Measurements from ENCODE around the gene CAMTA1.

The CAMTA1 gene

DNA sequence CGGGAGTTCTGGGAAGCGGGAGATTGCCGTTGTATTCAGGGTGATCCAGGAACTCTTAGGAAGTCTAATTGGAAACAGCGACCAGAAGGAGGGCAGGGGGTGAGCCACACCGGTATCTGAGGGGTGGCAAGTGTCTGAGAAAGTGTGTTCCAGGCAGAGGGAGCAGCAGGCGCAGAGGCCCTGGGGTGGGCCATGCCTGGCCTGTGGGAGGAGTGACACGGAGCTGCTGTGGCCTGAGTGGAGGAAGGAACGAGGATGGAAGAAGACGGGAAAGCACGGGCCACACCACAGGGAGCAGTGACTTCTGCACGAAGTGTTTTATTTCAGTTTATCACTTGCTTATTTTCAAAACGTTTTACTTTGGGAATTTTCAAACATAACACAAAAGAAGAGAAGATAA, 1010.2 kb downstream of the CAMTA1 start:
- no peak overlapping the region for H3K4me3 ChIP-seq (ENCODE audit: control insufficient read depth, low read depth, low read length)
- DNase-seq (ENCODE audit: low read depth), result no peak

DNA sequence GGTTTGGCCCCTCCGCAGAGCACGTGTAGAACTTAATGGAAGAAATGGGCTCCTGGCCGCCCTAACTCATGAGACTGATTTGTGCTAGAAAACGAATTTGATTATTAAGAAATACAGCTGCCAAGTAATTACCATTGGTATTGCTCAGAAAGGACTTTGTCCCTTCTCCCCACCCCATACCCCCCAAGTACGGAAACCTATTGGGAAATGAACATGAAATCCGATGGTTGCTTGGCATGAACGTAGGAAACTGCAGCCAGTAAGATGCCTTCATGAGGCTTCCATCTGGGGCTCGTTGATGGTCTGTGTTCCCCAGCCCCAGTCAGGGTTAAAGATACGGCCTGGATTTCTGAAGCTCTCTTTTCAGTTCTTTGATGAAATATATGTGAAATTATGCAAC, 1020.2 kb downstream of the CAMTA1 start:
- TF ChIP-seq, protein P1, sequence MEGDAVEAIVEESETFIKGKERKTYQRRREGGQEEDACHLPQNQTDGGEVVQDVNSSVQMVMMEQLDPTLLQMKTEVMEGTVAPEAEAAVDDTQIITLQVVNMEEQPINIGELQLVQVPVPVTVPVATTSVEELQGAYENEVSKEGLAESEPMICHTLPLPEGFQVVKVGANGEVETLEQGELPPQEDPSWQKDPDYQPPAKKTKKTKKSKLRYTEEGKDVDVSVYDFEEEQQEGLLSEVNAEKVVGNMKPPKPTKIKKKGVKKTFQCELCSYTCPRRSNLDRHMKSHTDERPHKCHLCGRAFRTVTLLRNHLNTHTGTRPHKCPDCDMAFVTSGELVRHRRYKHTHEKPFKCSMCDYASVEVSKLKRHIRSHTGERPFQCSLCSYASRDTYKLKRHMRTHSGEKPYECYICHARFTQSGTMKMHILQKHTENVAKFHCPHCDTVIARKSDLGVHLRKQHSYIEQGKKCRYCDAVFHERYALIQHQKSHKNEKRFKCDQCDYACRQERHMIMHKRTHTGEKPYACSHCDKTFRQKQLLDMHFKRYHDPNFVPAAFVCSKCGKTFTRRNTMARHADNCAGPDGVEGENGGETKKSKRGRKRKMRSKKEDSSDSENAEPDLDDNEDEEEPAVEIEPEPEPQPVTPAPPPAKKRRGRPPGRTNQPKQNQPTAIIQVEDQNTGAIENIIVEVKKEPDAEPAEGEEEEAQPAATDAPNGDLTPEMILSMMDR (conservative IDR thresholded peaks at IDR 0.05; ENCODE audit: control insufficient read depth, insufficient read depth, low read depth, low read length), result no peak
- no peak overlapping the region for H3K4me3 ChIP-seq (ENCODE audit: control insufficient read depth, low read depth, low read length)
- DNase-seq (ENCODE audit: low read depth), result no peak

More for the DNA sequence above, 1010.2 kb downstream of the CAMTA1 start:
- TF ChIP-seq, protein P1 (conservative IDR thresholded peaks at IDR 0.05; ENCODE audit: control insufficient read depth, insufficient read depth, low read depth, low read length), result no peak

DNA sequence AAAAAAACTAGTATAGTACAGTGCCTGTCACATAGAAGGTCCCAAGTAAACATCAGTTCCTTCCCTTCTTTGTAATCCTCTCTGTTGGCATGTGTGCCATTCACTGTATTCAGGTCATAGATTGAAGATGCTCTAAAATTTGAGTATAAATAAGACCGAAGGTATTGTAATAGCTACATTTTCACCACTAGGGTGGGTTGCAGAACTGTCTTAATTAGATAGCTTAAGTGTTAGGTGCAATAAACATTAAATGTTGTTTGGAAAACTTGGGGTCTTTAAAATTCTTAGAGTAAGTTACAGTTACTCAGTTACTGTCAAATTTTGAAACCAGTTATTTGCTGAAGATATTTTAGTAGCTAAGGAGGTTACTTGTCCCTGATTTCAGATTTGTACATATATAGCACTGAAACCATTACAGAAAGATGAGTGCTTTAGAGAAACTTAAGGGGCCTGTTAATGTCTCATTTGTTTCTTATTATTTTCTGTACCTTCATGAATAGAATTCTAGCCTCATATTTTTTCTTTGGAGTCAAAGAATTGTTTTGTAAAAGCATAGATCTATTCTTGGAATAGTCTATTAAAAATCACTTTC, 1023.1 kb downstream of the CAMTA1 start:
- TF ChIP-seq, protein P1 (conservative IDR thresholded peaks at IDR 0.05; ENCODE audit: control insufficient read depth, insufficient read depth, low read depth, low read length), result peak; percentile 58
- DNase-seq (ENCODE audit: low read depth), result peak; percentile 63
- no peak overlapping the region for H3K4me3 ChIP-seq (ENCODE audit: control insufficient read depth, low read depth, low read length)

DNA sequence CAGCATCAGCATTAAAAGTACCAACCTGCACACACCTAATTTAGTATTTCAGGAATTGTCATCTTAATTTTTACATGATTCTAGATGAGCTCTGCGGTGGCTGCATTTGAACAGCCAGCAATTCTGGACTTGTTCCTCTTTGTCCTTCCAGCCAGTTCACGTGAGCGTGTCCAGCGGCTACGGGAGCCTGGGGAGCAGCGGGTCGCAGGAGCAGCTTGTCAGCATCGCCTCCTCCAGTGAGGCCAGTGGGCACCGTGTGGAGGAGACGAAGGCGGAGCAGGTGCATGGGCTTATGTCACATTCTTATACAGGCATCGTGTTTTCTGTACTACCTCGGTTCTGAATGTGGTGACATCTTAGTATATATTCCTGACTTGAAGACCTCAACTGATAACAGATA, 1024.5 kb downstream of the CAMTA1 start:
- no peak for DNase-seq (ENCODE audit: low read depth)
- TF ChIP-seq, protein P1 (conservative IDR thresholded peaks at IDR 0.05; ENCODE audit: control insufficient read depth, insufficient read depth, low read depth, low read length), result no peak
- H3K4me3 ChIP-seq (ENCODE audit: control insufficient read depth, low read depth, low read length), result no peak overlapping the region

DNA sequence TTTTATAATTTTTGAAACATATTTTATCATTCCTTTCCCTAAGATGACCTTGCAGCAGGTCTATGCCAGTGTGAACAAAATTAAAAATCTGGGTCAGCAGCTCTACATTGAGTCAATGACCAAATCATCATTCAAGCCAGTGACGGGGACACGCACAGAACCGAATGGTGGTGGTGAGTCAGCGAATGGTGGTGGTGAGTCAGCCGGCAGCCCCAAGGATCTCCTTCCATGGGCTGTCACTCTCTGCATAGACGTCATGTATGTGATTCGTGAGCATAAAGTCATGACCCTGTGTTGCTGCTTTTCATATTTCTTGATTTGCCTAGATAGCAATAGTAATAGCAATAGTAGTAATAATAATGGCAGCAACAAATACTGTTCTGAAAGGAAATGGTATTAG, 1025.1 kb downstream of the CAMTA1 start:
- TF ChIP-seq, protein P1 (conservative IDR thresholded peaks at IDR 0.05; ENCODE audit: control insufficient read depth, insufficient read depth, low read depth, low read length), result no peak
- H3K4me3 ChIP-seq (ENCODE audit: control insufficient read depth, low read depth, low read length), result no peak overlapping the region
- DNase-seq (ENCODE audit: low read depth), result peak; percentile 97

DNA sequence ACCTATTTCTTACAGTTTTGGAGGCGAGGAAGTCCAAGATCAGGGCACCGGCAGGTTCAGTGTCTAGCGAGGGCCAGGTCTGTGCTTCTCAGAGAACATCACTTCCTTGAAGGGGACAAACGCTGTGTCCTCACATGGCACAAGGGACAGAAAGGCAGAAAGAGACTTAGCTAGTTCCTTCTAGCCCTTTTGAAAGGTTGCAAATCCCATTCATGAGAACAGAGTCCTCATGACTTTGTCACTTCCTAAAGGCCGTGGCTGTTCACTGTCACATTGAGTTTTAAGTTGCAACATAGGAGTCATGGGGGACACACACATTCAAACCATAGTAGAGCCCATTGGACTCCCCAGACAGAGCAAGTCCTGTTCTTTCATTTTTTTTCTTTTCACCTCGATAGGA, 1026.2 kb downstream of the CAMTA1 start:
- TF ChIP-seq, protein P1 (conservative IDR thresholded peaks at IDR 0.05; ENCODE audit: control insufficient read depth, insufficient read depth, low read depth, low read length), result no peak
- no peak overlapping the region for H3K4me3 ChIP-seq (ENCODE audit: control insufficient read depth, low read depth, low read length)
- no peak for DNase-seq (ENCODE audit: low read depth)

All from fibroblast of mammary gland (primary cell).